Muscle layer of colon (tissue), 2 donors: ENCODE measurements around the gene C22orf42.
"Not testable (repeated sequence)": the region's sequence is repeated elsewhere in the genome, so short reads cannot be mapped to it uniquely, and the experiment has no call there.

ENCODE experiments used
- H3K27ac ChIP-seq: one replicate; pipeline ENCODE4 v1.7.0; 2013; ENCODE audit warnings: low read depth, mild to moderate bottlenecking, low read length, moderate library complexity
- H3K27me3 ChIP-seq, 2 donors: one replicate each; pipeline ENCODE4 v1.7.0; 2013; ENCODE audit warnings: low read length in 2 of 2, mild to moderate bottlenecking in 2 of 2; ENCODE audit not compliant: insufficient read depth in 2 of 2, control insufficient read depth in 1 of 2
- H3K36me3 ChIP-seq: one replicate; pipeline ENCODE4 v1.7.0; 2013; ENCODE audit warnings: mild to moderate bottlenecking, low read length; ENCODE audit not compliant: insufficient read depth
- H3K4me1 ChIP-seq: one replicate; pipeline ENCODE4 v1.7.0; 2013; ENCODE audit warnings: mild to moderate bottlenecking, low read length; ENCODE audit not compliant: insufficient read depth
- H3K4me3 ChIP-seq, 2 donors: one replicate each; pipeline ENCODE4 v1.7.0; 2013; ENCODE audit warnings: low read length in 2 of 2, low read depth in 1 of 2, mild to moderate bottlenecking in 1 of 2, moderate library complexity in 1 of 2
- H3K9ac ChIP-seq: one replicate; pipeline ENCODE4 v1.7.0; 2013; ENCODE audit warnings: low read length
- H3K9me3 ChIP-seq: one replicate; pipeline ENCODE4 v1.7.0; 2013; ENCODE audit warnings: mild to moderate bottlenecking, low read length
- donor health status: abdominal sarcoma.
- donor health status: Adenocarcinoma of cecum.

Gene C22orf42

GRCh38 chr22:32202539-32203180, 43.6 kb upstream of the C22orf42 start:
- no peak overlapping the region for H3K4me3 ChIP-seq
- H3K9ac ChIP-seq, result no peak overlapping the region
- H3K27me3 ChIP-seq, result peaks cover 0 to 28% of the 10 kb centered on the region in 2 donors

GRCh38 chr22:32202161-32202538, 43.0 kb upstream of the C22orf42 start:
- no peak overlapping the region for H3K4me3 ChIP-seq
- no peak overlapping the region for H3K9ac ChIP-seq
- H3K9me3 ChIP-seq, result no peaks in the 10 kb centered on the region
- peaks cover 0 to 28% of the 10 kb centered on the region in 2 donors for H3K27me3 ChIP-seq
- no peaks in the 10 kb centered on the region for H3K36me3 ChIP-seq
- no peak overlapping the region for H3K27ac ChIP-seq
- H3K4me1 ChIP-seq, result no peaks in the 10 kb centered on the region

More at GRCh38 chr22:32202539-32203180, 43.6 kb upstream of the C22orf42 start:
- no peak overlapping the region for H3K27ac ChIP-seq
- H3K4me1 ChIP-seq, result no peaks in the 10 kb centered on the region
- no peaks in the 10 kb centered on the region for H3K36me3 ChIP-seq
- H3K9me3 ChIP-seq, result no peaks in the 10 kb centered on the region

- H3K9me3 ChIP-seq, result no peaks in the 10 kb centered on the region
- peaks cover 0 to 23% of the 10 kb centered on the region in 2 donors for H3K27me3 ChIP-seq
- H3K9ac ChIP-seq, result no peak overlapping the region
- H3K27ac ChIP-seq, result no peak overlapping the region
- H3K4me3 ChIP-seq, result no peak overlapping the region
- H3K36me3 ChIP-seq, result no peaks in the 10 kb centered on the region
- no peaks in the 10 kb centered on the region for H3K4me1 ChIP-seq
Measured at GRCh38 chr22:32200752-32201151, 41.6 kb upstream of the C22orf42 start.

- Histone ChIP-seq H3K9me3 (no peaks in the 10 kb centered on the region), H3K9ac (no peak overlapping the region), H3K4me3 (no peak overlapping the region), H3K4me1 (no peaks in the 10 kb centered on the region), H3K27ac (no peak overlapping the region), H3K27me3 (peaks cover 0 to 23% of the 10 kb centered on the region in 2 donors), H3K36me3 (no peaks in the 10 kb centered on the region)
Measured at GRCh38 chr22:32199961-32200360, 40.9 kb upstream of the C22orf42 start.

GRCh38 chr22:32199341-32199740, 40.2 kb upstream of the C22orf42 start:
- peaks cover 0 to 21% of the 10 kb centered on the region in 2 donors for H3K27me3 ChIP-seq

GRCh38 chr22:32197553-32198226, 38.6 kb upstream of the C22orf42 start:
- not testable (repeated sequence) for H3K4me1 ChIP-seq, H3K4me3 ChIP-seq, H3K36me3 ChIP-seq, H3K27ac ChIP-seq, H3K27me3 ChIP-seq, H3K9ac ChIP-seq, H3K9me3 ChIP-seq

More at GRCh38 chr22:32199341-32199740, 40.2 kb upstream of the C22orf42 start:
- no peaks in the 10 kb centered on the region for H3K4me1 ChIP-seq
- H3K36me3 ChIP-seq, result no peaks in the 10 kb centered on the region
- no peak overlapping the region for H3K4me3 ChIP-seq
- H3K9ac ChIP-seq, result no peak overlapping the region
- no peaks in the 10 kb centered on the region for H3K9me3 ChIP-seq
- no peak overlapping the region for H3K27ac ChIP-seq

GRCh38 chr22:32195900-32196299, 36.8 kb upstream of the C22orf42 start:
- H3K9ac ChIP-seq, H3K9me3 ChIP-seq, H3K27ac ChIP-seq, H3K36me3 ChIP-seq, H3K27me3 ChIP-seq, H3K4me3 ChIP-seq, H3K4me1 ChIP-seq: not testable (repeated sequence)

- H3K36me3 ChIP-seq, H3K9ac ChIP-seq, H3K27ac ChIP-seq, H3K4me1 ChIP-seq, H3K27me3 ChIP-seq, H3K9me3 ChIP-seq, H3K4me3 ChIP-seq: not testable (repeated sequence)
Measured at GRCh38 chr22:32193346-32193745, 34.2 kb upstream of the C22orf42 start.

- H3K9ac ChIP-seq, H3K27me3 ChIP-seq, H3K4me1 ChIP-seq: not testable (repeated sequence)
Measured at GRCh38 chr22:32191021-32191420, 31.9 kb upstream of the C22orf42 start.

GRCh38 chr22:32185821-32186220, 26.7 kb upstream of the C22orf42 start:
- Histone ChIP-seq H3K27me3 (no peaks in the 10 kb centered on the region), H3K4me1 (no peaks in the 10 kb centered on the region), H3K9me3 (no peaks in the 10 kb centered on the region)

More at GRCh38 chr22:32191021-32191420, 31.9 kb upstream of the C22orf42 start:
- H3K9me3 ChIP-seq, H3K4me3 ChIP-seq, H3K36me3 ChIP-seq, H3K27ac ChIP-seq: not testable (repeated sequence)

GRCh38 chr22:32183625-32184024, 24.5 kb upstream of the C22orf42 start:
- no peaks in the 10 kb centered on the region for H3K27me3 ChIP-seq
- H3K9me3 ChIP-seq, result no peaks in the 10 kb centered on the region
- H3K9ac ChIP-seq, result no peak overlapping the region
- no peak overlapping the region for H3K4me3 ChIP-seq
- H3K27ac ChIP-seq, result no peak overlapping the region
- no peaks in the 10 kb centered on the region for H3K4me1 ChIP-seq
- H3K36me3 ChIP-seq, result no peaks in the 10 kb centered on the region

More at GRCh38 chr22:32185821-32186220, 26.7 kb upstream of the C22orf42 start:
- Histone ChIP-seq H3K27ac (no peak overlapping the region), H3K36me3 (no peaks in the 10 kb centered on the region), H3K9ac (no peak overlapping the region), H3K4me3 (no peak overlapping the region)

- no peak overlapping the region for H3K4me3 ChIP-seq
- no peaks in the 10 kb centered on the region for H3K4me1 ChIP-seq
- H3K9me3 ChIP-seq, result no peaks in the 10 kb centered on the region
- no peak overlapping the region for H3K27ac ChIP-seq
- peaks cover 0 to 6% of the 10 kb centered on the region in 2 donors for H3K27me3 ChIP-seq
- no peaks in the 10 kb centered on the region for H3K36me3 ChIP-seq
- H3K9ac ChIP-seq, result no peak overlapping the region
Measured at GRCh38 chr22:32181043-32181442, 21.9 kb upstream of the C22orf42 start.
